CD4-positive, alpha-beta T cell treated with Interleukin-6 for 4 hours (primary cell): Measurements from ENCODE around the gene WSCD2.

Experiments used
- DNase-seq: peaks from one replicate; pipeline ENCODE4 v3.0.0-alpha.2; 2020; ENCODE audit warnings: mixed read lengths

WSCD2 gene

GRCh38 chr12:108128221-108129016 lies 669 bp upstream of the WSCD2 start:
- no peak for DNase-seq

GRCh38 chr12:108131035-108131434 lies 1.9 kb downstream of the WSCD2 start:
- no peak for DNase-seq

GRCh38 chr12:108131657-108132126 lies 2.6 kb downstream of the WSCD2 start:
- DNase-seq: no peak

DNA sequence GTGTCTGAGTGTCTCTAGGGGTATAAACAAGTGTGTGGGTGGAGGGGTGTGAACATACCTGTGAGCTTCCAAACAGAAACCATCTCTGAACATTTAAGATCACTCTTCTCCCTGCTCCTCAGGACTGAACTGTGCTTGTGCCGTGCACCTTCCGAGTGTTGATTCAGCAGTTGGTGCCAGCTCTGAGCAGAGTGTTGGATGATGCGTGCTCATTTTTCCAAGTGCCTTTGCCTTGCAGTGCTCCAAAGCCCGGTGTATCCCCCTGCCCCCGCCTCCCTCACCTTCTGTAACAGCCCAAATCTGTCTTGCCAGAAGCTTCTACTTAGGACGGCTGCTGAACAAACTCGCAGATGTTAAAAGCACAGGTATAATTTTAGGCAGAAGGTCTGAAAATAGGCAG lies 4.4 kb downstream of the WSCD2 start:
- DNase-seq: no peak

DNA sequence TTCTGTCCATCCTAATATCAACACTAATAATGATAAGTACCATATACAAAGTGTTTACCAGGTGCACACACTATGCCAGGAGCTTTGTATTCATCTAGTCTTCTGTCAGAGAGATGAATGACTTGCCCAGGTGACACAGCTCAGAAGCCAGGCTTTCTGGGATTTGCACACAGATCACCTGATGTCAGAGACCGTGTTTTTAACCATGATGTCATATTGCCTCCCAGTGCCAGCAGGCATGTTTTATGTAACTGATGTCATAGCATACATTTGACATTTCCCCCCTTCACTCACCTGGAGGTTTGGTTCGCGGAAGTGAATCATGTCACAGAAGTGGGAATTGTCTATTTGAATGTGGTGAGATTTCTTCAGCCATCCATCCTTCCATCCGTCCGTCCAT lies 5.7 kb downstream of the WSCD2 start:
- DNase-seq: no peak

- no peak for DNase-seq
Measured at GRCh38 chr12:108135627-108136026, 6.5 kb downstream of the WSCD2 start.

- no peak for DNase-seq
Measured at GRCh38 chr12:108136697-108137096, 7.6 kb downstream of the WSCD2 start.

DNA sequence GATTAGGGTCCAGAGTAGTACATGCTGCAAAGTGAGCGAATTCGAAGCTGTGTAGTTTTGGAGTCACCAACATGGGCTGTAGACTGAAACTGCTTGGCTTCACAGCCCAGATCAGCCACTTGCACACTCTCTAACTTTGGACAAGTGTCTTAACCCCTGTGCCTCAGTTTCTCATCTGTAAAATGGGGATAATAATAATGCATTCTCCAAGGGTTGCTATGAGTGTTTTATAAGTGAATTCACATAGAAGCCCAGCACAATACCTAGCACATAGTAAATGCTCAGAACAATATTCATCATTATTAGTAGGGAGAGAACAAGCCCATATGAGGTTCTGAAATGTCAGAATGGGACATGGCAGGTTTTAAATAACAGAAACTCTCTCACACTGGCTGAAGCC lies 10.4 kb downstream of the WSCD2 start:
- DNase-seq: no peak

DNA sequence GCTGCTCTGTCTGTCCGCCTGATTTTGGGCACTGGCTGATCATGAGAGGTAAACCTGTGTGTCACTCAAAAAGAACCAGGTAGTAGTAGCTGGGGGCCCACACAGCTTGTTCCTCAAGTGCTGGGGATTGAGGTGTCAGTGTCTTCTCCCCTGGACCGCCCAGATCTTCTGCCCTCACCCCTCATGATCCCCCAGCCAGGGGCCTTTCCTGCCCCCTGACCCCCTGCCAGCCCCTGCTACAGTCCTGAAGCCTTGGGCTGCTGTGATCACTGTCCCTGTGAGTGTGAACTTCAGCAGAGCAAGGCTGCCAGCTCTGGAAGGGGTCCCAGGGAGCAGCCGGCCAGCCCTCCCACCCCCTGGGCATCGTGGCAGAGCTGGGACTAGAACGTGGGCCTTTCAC lies 11.4 kb downstream of the WSCD2 start:
- DNase-seq: no peak

- no peak for DNase-seq
Measured at GRCh38 chr12:108141600-108142130, 12.6 kb downstream of the WSCD2 start.

DNA sequence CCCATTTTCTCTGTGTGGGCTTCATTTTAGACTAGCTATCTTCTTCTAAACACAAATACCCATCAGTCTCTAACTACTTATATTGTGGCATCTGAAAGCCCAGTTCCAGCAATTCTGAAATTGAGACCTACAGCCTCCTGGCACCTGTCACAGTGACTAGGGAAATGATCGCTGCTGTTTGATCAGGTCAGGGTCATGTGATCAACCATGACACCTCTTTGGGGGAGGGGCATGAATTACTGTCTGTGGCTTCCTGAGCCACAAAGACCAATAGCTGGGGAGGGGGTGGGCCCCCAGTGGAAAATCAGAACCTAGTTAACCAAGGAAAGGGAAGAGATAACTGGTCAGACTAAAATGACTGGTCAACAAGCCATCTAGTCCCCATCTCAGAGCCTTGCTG lies 14.1 kb downstream of the WSCD2 start:
- no peak for DNase-seq

- no peak for DNase-seq
Measured at GRCh38 chr12:108144080-108144479, 15.0 kb downstream of the WSCD2 start.

- DNase-seq: no peak
Measured at GRCh38 chr12:108145011-108145410, 15.9 kb downstream of the WSCD2 start.

DNA sequence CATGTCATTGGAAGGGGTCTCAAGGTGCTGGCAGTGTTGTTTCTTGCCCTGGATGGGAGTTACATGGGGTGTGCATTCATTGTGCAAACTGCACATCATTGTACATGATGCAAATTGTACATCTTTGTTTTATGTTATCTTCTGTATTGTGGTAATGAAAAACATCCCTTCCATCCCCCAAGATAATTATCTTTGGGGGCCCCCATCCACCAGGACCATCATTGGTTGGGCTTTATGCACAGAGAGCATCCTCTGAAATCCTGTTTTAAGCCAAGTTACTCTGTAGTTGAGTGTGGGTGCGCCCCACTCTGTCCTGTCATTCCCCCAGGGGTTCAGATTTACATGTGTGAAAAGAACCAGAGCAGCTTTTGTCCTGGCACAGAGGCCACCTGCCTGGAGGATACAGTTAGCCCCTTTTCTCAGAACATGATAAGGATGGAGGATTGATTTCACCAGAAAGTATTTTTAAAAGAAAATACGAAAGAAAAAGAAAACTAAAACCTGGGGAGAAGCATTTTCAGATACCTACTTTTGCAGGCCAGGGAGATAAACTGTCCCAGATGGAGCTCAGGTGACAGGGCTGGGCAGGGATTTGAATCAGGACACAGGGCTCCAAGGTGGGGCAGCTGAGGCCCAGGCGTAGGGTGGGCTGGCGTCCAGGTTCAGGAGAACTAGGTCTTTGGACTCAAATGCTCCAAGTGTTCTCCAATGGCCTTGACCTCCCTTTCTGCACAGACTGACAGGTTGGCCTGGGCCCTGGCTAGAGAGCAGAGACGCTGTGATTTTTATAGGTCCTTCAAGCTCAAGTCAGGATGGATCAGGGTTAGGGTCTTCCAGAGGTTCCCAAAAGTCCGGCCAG lies 17.2 kb downstream of the WSCD2 start:
- no peak for DNase-seq

DNA sequence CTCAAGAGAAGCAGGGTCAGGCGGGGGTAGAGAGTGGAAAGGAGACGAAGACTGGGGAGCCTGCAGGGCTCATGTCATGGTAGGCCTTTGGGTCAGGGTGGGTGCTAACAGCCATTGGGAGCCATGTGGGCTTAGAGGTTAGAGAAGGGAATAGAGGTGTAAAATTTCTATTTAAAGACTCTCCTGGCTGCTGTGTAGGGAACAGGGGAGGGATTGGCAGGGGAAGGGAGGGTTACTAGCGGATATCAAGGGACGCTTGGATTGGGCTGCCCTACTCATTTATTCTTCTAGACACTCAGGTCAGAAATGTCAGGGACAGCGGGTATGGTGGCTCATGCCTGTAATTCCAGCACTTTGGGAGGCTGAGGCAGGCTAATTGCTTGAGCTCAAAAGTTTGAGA lies 18.2 kb downstream of the WSCD2 start:
- no peak for DNase-seq

- no peak for DNase-seq
Measured at GRCh38 chr12:108148521-108149074, 19.5 kb downstream of the WSCD2 start.

- DNase-seq: no peak
Measured at GRCh38 chr12:108150436-108150835, 21.3 kb downstream of the WSCD2 start.

DNA sequence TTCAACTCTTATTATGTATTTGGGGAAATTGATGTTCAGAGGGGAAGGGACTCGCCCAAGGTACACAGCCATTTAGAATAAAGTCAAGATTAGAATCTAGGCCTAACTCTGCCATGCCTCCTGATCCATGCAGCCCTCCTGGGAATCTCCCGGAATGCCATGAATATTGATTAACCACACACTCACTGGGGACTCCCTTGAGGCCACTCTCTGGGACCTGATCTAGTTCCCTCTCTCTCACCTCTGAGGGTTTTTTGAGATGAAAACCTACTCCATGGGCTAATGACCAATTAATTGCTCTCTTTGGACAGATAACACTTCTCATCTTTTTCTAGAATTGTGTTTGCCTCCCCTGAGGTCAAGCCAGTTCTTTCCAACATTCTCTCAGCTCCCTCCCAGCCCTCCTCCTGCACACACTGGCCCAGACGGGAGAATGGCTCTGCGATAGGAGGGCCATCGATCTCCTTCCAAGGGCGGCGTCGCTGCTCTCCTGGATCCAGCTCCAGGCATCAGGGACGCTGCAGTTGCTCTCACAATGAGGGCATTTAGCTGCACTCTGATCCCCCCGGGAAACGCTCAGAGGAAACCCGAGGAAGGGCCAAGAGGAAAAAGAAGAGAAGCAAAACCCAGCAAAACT lies 22.6 kb downstream of the WSCD2 start:
- no peak for DNase-seq

DNA sequence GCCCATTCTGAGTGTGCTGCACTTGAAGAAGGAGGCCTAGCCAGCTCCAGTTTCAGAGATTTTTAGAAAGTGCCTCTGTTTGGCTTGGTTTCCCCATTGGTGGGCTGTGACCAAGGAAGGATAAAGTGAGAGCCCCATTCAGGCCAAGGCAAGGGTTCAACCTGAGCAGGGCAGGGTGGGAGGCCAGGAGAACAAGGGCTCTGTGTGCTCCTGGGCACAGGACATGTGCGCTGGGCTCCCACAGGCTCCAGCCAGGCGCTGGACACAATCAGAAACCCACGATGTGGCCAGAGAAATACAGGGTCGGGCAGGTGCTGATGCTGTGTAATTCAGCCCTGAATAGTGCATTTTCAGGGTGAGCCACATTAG lies 23.1 kb downstream of the WSCD2 start:
- DNase-seq: no peak

GRCh38 chr12:108156717-108157116 lies 27.6 kb downstream of the WSCD2 start:
- no peak for DNase-seq

GRCh38 chr12:108157870-108158459 lies 28.9 kb downstream of the WSCD2 start:
- DNase-seq: no peak

GRCh38 chr12:108162207-108162606 lies 33.1 kb downstream of the WSCD2 start:
- DNase-seq: no peak

- DNase-seq: no peak
Measured at GRCh38 chr12:108166505-108166904, 37.4 kb downstream of the WSCD2 start.
